Measurements from ENCODE around the gene PTGFRN.

GRCh38 chr1:117032681-117033539, 123.2 kb downstream of the PTGFRN start:
- TF ChIP-seq CTCF (conservative IDR thresholded peaks at IDR 0.05; ENCODE audit: low read depth, low read length) (no peak), RCOR1 (IDR thresholded peaks at IDR 0.05; ENCODE audit: insufficient replicate concordance, low read length) (no peak), POLR2A (IDR thresholded peaks at IDR 0.05; ENCODE audit: low read depth, low read length) (no peak), MAZ (IDR thresholded peaks at IDR 0.05; ENCODE audit: borderline replicate concordance, low read depth, low read length) (no peak), MAFK (IDR thresholded peaks at IDR 0.05; ENCODE audit: low read depth, low read length) (no peak), SMC3 (IDR thresholded peaks at IDR 0.05; ENCODE audit: low read depth, low read length) (no peak)
